CD14-positive monocyte (primary cell): Measurements from ENCODE around the gene UBE2QL1. TPM values are rescaled to one million over a fixed set of nuclear protein-coding genes. Genes with fewer than 3 reads are reported as not detected.

Experiments
- DNase-seq, 3 donors: peaks; one replicate each; pipeline ENCODE4 v3.0.0-alpha.2; 2011 to 2022
- H2AFZ ChIP-seq: 2 replicates; pipeline ENCODE4 v1.6.0; 2012; ENCODE audit warnings: mild to moderate bottlenecking, low read depth, low read length, inconsistent platforms; ENCODE audit not compliant: insufficient read depth, poor library complexity, severe bottlenecking
- H3K27ac ChIP-seq, 2 donors: 1 replicate in 1 of 2; 2 replicates in 1 of 2; pipeline ENCODE4 v1.5.1; 2012 to 2013; ENCODE audit warnings: low read length in 2 of 2, control low read depth in 1 of 2, inconsistent platforms in 1 of 2, low read depth in 1 of 2, mild to moderate bottlenecking in 1 of 2
- H3K27me3 ChIP-seq, 2 donors: one replicate each; pipeline versions ENCODE4 v1.6.0 to v1.6.1; 2011 to 2013; ENCODE audit warnings: low read length in 2 of 2; ENCODE audit not compliant: control insufficient read depth in 2 of 2, insufficient read depth in 2 of 2
- H3K36me3 ChIP-seq, 2 donors: replicated peaks in 1 of 2; 1 replicate in 1 of 2; 2 replicates in 1 of 2; pipeline versions ENCODE4 v1.5.1 to v1.6.1; 2012 to 2013; ENCODE audit warnings: low read length in 2 of 2, control low read depth in 1 of 2, inconsistent platforms in 1 of 2, mild to moderate bottlenecking in 1 of 2; ENCODE audit not compliant: insufficient read depth in 2 of 2, control insufficient read depth in 1 of 2
- H3K4me1 ChIP-seq, 2 donors: 1 replicate in 1 of 2; 2 replicates in 1 of 2; pipeline versions ENCODE4 v1.5.1 to v1.6.1; 2012 to 2013; ENCODE audit warnings: low read length in 2 of 2, control low read depth in 1 of 2, inconsistent platforms in 1 of 2, mild to moderate bottlenecking in 1 of 2, moderate library complexity in 1 of 2; ENCODE audit not compliant: insufficient read depth in 2 of 2, control insufficient read depth in 1 of 2
- H3K4me2 ChIP-seq: replicated peaks from 2 replicates; pipeline ENCODE3; 2012; ENCODE audit warnings: low read length, moderate library complexity, mild to moderate bottlenecking; ENCODE audit not compliant: poor library complexity, severe bottlenecking; ENCODE audit errors: extremely low read depth
- H3K4me3 ChIP-seq, 3 experiments: fragments of 200-600 bp in 1 of 3; sonication (generic) in 1 of 3; replicated peaks in 1 of 3; 1 replicate in 2 of 3; 2 replicates in 1 of 3; pipeline ENCODE4 v1.5.1; 2011 to 2013; ENCODE audit warnings: low read length in 3 of 3, mild to moderate bottlenecking in 3 of 3, control low read depth in 2 of 3, low read depth in 2 of 3, inconsistent platforms in 1 of 3, moderate library complexity in 1 of 3
- H3K79me2 ChIP-seq: 2 replicates; pipeline ENCODE4 v1.6.0; 2012; ENCODE audit warnings: mild to moderate bottlenecking, control low read depth, inconsistent platforms, low read length, moderate library complexity; ENCODE audit not compliant: insufficient read depth
- H3K9ac ChIP-seq: 2 replicates; pipeline ENCODE4 v1.6.0; 2017; ENCODE audit warnings: low read length, mild to moderate bottlenecking; ENCODE audit not compliant: insufficient read depth, poor library complexity, severe bottlenecking
- H3K9me3 ChIP-seq, 2 donors: replicated peaks in 1 of 2; 1 replicate in 1 of 2; 2 replicates in 1 of 2; pipeline versions ENCODE4 v1.5.1 to v1.6.1; 2012 to 2013; ENCODE audit warnings: low read length in 2 of 2, control low read depth in 1 of 2; ENCODE audit not compliant: control insufficient read depth in 1 of 2, insufficient read depth in 1 of 2
- H4K20me1 ChIP-seq: 2 replicates; pipeline ENCODE4 v1.6.0; 2012; ENCODE audit warnings: mild to moderate bottlenecking, low read length, control low read depth, moderate library complexity; ENCODE audit not compliant: insufficient read depth
- H3K27ac Mint-ChIP-seq, 7 donors: one replicate each; pipeline ENCODE4 v1.8.0; 2020; ENCODE audit warnings: mild to moderate bottlenecking in 7 of 7, mixed read lengths in 7 of 7, moderate library complexity in 6 of 7, inconsistent platforms in 2 of 7
- H3K27me3 Mint-ChIP-seq, 3 donors: one replicate each; pipeline ENCODE4 v1.8.0; 2021 to 2022; ENCODE audit warnings: low read depth in 3 of 3, mild to moderate bottlenecking in 3 of 3, mixed read lengths in 3 of 3, moderate library complexity in 3 of 3, inconsistent platforms in 1 of 3
- H3K36me3 Mint-ChIP-seq, 2 donors: one replicate each; pipeline ENCODE4 v1.8.0; 2020; ENCODE audit warnings: mixed read lengths in 2 of 2, inconsistent platforms in 1 of 2, mild to moderate bottlenecking in 1 of 2
- H3K4me1 Mint-ChIP-seq: one replicate; pipeline ENCODE4 v1.8.0; 2020; ENCODE audit warnings: mild to moderate bottlenecking, mixed read lengths
- H3K4me3 Mint-ChIP-seq, 2 donors: one replicate each; pipeline ENCODE4 v1.8.0; 2020; ENCODE audit warnings: mild to moderate bottlenecking in 2 of 2, mixed read lengths in 2 of 2, moderate library complexity in 1 of 2
- H3K9me3 Mint-ChIP-seq, 7 donors: one replicate each; pipeline ENCODE4 v1.8.0; 2020 to 2022; ENCODE audit warnings: mixed read lengths in 7 of 7, mild to moderate bottlenecking in 6 of 7, moderate library complexity in 6 of 7, inconsistent platforms in 2 of 7
- CTCF ChIP-seq: fragments of 200-600 bp; IDR thresholded peaks from one replicate; pipeline ENCODE4 v1.8.0; 2022; ENCODE audit warnings: antibody characterized with exemption, mild to moderate bottlenecking
- WGBS: methylation state at CpG from one replicate; pipeline ENCODE4 v1.1.5; 2013; ENCODE audit warnings: missing lambda C conversion rate; ENCODE audit not compliant: insufficient coverage; 5-methylcytosine and 5-hydroxymethylcytosine counted together
- intact Hi-C, 2 donors: fragments of 100-400 bp; cut with micrococcal nuclease; formaldehyde crosslinking; loops; one replicate each; pipeline versions ENCODE4 v1.15.0 to v1.15.1; 2023
- polyA plus RNA-seq, 3 donors: library from polyadenylated mRNA; depleted of rRNA in 1 of 3; unstranded in 2 of 3; stranded (reverse) in 1 of 3; fragments of 300-500 nt in 2 of 3; fragments of >200 nt in 1 of 3; fragmentation: Illumina TruSeq in 2 of 3; gene quantifications; 1 replicate in 2 of 3; 2 replicates in 1 of 3; pipeline ENCODE4 v1.2.3, GENCODE V29; 2012 to 2021

The UBE2QL1 gene
- polyA plus RNA-seq, 3 donors = not detected

DNA sequence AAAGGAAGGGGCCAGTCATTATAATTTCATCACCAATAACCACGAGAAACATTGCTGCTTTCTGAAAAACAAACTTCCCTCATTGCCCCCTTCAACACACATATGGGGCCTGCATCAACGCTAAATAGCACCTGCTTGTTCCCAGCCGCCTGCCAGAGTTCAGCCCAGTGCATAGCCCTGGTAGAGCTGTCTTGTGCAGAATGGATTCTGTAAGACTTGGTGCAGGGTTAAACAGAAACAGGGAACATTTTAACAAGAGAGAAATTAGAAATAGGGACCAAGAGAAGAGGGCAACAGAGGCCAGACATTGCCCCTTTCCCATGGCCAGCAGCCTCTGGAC lies 56.7 kb downstream of the UBE2QL1 start:
- no peaks in the 10 kb centered on the region for H3K27me3 ChIP-seq
- Mint-ChIP-seq H3K27ac (no peak overlapping the region), H3K27me3 (peaks cover 11 to 15% (median 12%) of the 10 kb centered on the region in 3 donors), H3K9me3 (peaks cover 4 to 26% (median 9%) of the 10 kb centered on the region in 7 donors), H3K4me3 (no peak overlapping the region), H3K4me1 (no peaks in the 10 kb centered on the region), H3K36me3 (no peaks in the 10 kb centered on the region)
- no peak for DNase-seq
- WGBS = 5% methylated on average over 3 of the region's 3 CpGs
- no peak overlapping the region for H3K4me2 ChIP-seq
- H3K4me1 ChIP-seq = no peaks in the 10 kb centered on the region
- H3K79me2 ChIP-seq = no peaks in the 10 kb centered on the region
- no peak for TF ChIP-seq CTCF
- H3K27ac ChIP-seq = no peak overlapping the region
- intact Hi-C loops = no loop called here
- H3K9ac ChIP-seq = no peak overlapping the region
- no peaks in the 10 kb centered on the region for H4K20me1 ChIP-seq
- H3K36me3 ChIP-seq = no peaks in the 10 kb centered on the region
- H3K4me3 ChIP-seq = no peak overlapping the region
- no peak overlapping the region for H2AFZ ChIP-seq
- H3K9me3 ChIP-seq = peaks cover 0 to 19% of the 10 kb centered on the region in 2 donors

- no peak overlapping the region for H3K27ac Mint-ChIP-seq
- Histone ChIP-seq H3K79me2 (no peaks in the 10 kb centered on the region), H3K27ac (no peak overlapping the region), H3K4me2 (no peak overlapping the region), H3K36me3 (no peaks in the 10 kb centered on the region), H3K9me3 (peaks cover 0 to 19% of the 10 kb centered on the region in 2 donors), H3K4me3 (no peak overlapping the region), H3K27me3 (no peaks in the 10 kb centered on the region), H4K20me1 (no peaks in the 10 kb centered on the region), H3K9ac (no peak overlapping the region), H3K4me1 (no peaks in the 10 kb centered on the region), H2AFZ (no peak overlapping the region)
- DNase-seq = no peak
- no peaks in the 10 kb centered on the region for H3K36me3 Mint-ChIP-seq
- peaks cover 4 to 27% (median 9%) of the 10 kb centered on the region in 7 donors for H3K9me3 Mint-ChIP-seq
- no peak for TF ChIP-seq CTCF
- 71% methylated on average over 8 of the region's 11 CpGs for WGBS
- intact Hi-C loops = no loop called here
- H3K4me1 Mint-ChIP-seq = no peaks in the 10 kb centered on the region
- peaks cover 11 to 15% (median 11%) of the 10 kb centered on the region in 3 donors for H3K27me3 Mint-ChIP-seq
- no peak overlapping the region for H3K4me3 Mint-ChIP-seq
Measured at GRCh38 chr5:6505783-6506557, 57.3 kb downstream of the UBE2QL1 start.
